ENCODE measurements around the gene RASA3. TPM values are rescaled to one million over a fixed set of nuclear protein-coding genes. Genes with fewer than 3 reads are reported as not detected.
"Not testable (repeated sequence)": the region's sequence is repeated elsewhere in the genome, so short reads cannot be mapped to it uniquely, and the experiment has no call there.

RASA3 gene
- total RNA-seq, 1 donor from 2014 or later = 25.4 TPM

GRCh38 chr13:114114006-114114640 lies 18.3 kb downstream of the RASA3 start:
- no peak for DNase-seq (ENCODE audit: low read depth in 2 of 2)

- not testable (repeated sequence) for DNase-seq (ENCODE audit: low read depth in 2 of 2)
Measured at GRCh38 chr13:114113395-114113794, 19.0 kb downstream of the RASA3 start.

- no peak for DNase-seq (ENCODE audit: low read depth in 2 of 2)
Measured at GRCh38 chr13:114112826-114113322, 19.5 kb downstream of the RASA3 start.

DNA sequence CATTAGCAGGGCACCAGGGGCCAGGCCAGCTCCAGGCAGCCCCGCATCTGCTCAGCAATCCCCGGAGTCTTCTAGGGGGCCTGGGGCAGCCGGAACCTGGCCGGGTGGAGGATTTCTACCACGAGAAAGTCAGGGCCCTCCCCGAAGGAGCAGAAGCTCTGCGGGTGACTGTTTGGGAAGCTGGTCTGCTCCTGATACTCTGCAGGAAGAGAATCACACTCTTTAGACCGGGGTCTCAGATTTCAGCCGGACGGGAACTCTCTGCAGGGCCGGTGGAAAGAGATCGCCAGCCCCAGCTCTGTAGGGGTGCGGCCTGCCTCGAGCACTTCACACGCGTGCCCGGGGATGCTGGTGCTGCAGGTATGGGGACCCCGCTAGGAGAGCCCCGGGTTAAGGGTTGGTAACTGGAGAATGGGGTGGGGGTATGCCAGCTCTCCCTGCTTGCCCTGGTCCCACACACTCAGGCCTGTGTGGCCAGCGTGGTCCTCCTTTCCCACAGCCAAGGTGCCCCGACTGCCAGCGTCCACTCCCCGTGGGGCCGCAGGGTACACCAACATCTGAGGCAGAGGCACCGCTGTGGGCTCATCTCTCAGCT lies 20.1 kb downstream of the RASA3 start:
- DNase-seq (ENCODE audit: low read depth in 2 of 2) = no peak

- DNase-seq (ENCODE audit: low read depth in 2 of 2) = no peak
Measured at GRCh38 chr13:114111577-114111976, 20.8 kb downstream of the RASA3 start.

DNA sequence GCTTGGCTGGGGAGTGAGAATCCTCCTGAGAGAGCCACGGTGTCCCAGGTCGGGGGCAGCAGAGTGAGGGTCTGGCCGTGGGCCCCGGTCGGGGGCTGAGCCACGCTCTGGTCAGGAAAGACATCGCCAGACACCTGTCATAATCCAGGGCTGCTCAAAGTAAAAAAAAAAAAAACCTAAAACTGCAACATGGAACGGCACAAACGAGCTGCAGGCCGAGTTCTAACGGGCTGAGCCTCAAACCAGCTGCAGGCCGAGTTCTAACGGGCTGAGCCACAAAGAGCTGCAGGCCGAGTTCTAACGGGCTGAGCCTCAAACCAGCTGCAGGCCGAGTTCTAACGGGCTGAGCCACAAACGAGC lies 21.6 kb downstream of the RASA3 start:
- not testable (repeated sequence) for DNase-seq (ENCODE audit: low read depth in 2 of 2)

- peak; percentile 85 to 89 for DNase-seq (ENCODE audit: low read depth in 2 of 2)
Measured at GRCh38 chr13:114110091-114110829, 22.2 kb downstream of the RASA3 start.

DNA sequence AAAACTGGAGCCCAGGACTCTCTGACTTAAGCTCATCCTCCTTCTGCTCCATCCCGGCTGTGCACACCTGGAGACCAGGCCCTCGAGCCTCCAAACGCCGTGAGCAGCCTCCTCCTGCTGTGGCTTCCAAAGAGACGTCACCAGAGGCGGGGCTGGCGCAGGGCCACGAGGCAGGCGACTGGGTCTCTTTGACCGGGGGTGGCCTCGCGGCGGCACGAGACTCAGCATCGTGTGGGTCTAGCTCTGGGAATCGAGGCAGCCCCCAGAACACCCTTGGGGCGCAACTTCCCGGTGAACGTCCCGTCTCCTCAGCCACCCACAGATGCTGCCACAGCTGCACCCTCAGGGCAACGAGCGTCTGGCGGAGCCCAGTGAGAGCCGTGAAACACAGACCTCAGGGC lies 22.8 kb downstream of the RASA3 start:
- DNase-seq (ENCODE audit: low read depth in 2 of 2) = no peak

DNA sequence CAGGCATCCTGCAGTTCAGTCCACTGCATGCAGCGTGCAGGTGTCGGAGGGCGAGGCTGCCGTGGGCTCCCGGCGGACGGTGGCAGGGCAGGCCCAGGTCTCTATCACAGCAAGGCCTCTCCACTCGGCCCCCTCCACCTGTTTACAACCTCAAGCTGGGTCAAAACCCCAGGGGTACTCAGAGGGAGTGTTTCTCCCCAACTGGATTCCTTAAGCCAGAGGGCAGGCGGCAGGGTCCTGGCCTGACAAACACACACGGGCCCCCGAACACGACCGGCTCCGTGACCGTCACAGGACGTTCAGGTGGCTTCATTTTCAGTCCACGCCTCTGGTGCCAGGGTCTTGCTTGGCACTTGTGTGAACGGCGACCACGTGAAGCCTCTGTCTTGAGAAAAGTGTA lies 23.5 kb downstream of the RASA3 start:
- no peak for DNase-seq (ENCODE audit: low read depth in 2 of 2)

- DNase-seq (ENCODE audit: low read depth in 2 of 2) = no peak
Measured at GRCh38 chr13:114108141-114108761, 24.2 kb downstream of the RASA3 start.

DNA sequence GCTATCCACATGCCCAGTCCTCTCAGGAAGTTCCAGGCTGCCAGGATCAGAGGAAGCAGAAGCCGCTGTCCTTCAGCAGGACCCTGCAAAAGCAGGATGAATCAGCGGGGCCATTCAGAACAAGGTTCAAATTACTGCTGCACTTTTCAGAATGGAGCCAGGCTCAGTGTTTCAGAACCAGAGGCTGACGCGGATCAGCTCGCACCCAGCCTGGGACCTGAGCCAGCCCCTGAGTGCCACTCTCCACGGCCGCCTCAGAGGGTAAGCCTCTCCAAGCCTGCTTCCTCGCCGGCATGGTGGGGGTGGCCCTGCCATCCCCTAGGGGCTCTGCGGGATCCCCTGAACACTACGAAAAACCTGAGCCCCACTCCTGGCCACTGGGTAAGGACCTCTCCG lies 24.7 kb downstream of the RASA3 start:
- peak; percentile 62 to 80 for DNase-seq (ENCODE audit: low read depth in 2 of 2)

DNA sequence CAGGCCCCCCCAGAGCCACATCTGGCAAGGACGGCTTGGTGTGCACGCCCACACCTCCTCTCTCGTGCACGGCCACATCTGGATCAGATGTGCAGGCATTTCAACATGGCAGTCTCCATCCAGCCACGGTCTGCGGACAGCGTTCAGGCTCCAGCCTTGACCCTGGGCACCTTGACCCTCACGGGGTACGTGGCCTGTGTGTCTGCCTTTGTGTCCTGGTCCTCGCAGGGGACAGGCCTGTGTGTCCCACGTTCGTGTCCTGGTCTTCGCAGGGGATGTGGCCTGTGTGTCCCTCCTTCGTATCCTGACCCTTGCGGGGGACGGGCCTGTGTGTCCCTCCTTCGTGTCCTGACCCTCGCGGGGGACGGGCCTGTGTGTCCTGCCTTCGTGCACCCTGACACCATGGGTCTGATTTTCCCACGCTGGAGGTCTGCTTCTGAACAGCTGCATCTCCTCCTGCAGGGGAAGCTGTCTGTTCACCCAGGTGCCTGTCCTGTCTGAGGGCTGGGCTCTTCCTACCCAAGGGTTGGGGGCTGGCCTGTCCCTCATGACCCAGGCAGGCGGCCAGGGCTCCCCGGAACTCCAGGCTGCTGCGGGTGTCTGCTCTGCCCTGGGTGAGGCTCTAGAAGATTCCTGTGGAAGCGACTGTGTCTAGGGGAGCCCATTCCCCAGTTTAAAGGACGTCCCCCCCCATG lies 25.3 kb downstream of the RASA3 start:
- no peak for DNase-seq (ENCODE audit: low read depth in 2 of 2)

- no peak for DNase-seq (ENCODE audit: low read depth in 2 of 2)
Measured at GRCh38 chr13:114106526-114106925, 25.9 kb downstream of the RASA3 start.

DNA sequence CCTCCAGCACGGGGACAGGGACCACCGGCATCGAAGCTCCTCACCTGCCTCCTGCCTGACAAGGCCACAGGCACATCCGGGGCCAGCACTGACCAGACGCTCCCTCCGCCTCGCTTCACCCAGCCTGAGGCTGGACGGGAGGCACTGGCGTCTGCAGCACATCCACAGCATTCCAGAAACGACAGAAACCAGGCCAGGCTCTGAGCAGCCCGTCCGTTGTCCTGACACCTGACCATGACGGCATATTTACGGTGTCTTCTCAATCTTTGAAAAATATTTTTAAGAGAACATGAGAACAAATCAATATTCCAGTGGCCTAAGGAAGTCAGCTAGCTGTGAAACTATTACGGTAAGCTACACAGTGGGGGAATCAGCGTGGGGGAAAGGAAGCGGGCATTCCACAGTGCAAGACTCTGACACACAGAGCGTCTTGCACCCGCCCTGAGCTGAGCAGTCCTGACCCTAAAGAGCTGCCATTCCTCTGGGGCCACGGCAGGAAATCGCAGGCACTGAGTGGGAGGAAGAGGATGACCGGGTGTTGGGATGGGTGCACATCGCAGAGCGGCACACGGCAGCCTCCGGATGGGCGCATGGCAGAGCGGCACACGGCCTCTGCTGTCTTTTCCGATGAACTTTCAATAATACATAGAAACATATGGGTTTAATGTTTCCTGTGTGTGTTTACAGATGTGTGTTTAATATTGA lies 26.8 kb downstream of the RASA3 start:
- DNase-seq (ENCODE audit: low read depth in 2 of 2) = no peak

DNA sequence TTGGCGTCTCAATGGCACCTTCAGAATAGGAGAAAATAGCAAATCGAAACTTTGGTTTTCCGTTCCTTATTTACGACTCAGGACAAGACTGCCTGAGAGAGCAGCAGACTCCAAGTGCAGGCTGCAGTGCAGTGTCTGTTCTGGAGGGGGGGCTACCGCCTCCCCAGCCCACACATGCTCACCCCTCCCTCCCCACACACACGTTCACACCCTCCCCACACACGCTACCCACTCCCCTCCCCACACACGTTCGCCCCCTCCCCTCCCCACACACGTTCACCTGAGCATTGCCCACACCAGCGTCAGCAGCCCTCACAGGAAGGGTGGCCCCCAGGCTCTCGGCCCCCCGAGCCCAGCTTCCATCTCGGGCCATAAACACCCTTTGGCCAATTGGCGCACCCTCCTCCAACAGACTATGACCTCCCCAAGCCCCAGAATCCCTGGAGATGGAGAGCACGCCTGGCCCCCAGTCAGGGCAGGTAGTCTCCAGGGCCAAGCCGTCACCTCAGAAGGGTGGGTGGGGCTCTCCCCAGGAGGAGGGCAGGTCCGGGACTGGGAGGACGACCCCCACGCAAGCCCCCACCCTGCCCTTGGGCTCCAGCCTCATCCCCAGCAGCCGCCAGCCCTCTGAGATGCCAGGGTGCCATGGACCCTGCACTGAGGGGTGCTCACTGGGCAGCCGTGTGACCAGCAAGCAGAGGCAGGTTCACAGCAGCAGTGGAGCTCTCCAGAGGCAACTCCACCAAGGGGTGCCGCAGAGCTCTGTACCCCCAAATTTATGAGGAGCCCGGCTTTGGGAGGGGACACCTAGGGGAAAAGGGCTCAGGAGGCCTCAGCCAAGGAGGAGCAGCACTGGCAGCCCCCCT lies 27.5 kb downstream of the RASA3 start:
- no peak for DNase-seq (ENCODE audit: low read depth in 2 of 2)

DNA sequence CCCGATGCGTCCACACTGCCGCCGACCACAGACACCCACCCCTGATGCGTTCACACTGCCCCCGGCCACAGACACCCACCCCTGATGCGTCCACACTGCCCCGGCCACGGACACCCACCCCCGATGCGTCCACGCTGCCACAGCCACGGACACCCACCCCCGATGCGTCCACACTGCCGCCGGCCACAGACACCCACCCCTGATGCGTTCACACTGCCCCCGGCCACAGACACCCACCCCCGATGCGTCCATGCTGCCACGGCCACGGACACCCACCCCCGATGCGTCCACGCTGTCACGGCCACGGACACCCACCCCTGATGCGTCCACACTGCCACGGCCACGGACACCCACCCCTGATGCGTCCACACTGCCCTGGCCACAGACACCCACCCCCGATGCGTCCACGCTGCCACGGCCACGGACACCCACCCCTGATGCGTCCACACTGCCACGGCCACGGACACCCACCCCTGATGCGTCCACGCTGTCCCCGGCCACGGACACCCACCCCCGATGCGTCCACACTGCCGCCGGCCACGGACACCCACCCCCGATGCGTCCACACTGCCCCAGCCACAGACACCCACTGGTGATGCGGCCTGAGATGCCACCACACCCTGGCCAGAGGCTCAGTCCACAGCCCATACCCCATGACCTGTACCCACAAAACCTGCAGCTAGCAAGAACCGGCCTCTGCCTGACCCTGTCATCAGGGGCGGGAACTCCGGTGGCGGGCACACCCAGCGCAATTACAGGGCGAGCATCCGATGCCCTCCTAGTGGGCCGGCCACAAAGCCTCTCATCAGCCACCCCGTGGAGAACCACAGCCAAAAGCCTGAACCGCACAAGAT lies 28.4 kb downstream of the RASA3 start:
- DNase-seq (ENCODE audit: low read depth in 2 of 2) = no peak

DNA sequence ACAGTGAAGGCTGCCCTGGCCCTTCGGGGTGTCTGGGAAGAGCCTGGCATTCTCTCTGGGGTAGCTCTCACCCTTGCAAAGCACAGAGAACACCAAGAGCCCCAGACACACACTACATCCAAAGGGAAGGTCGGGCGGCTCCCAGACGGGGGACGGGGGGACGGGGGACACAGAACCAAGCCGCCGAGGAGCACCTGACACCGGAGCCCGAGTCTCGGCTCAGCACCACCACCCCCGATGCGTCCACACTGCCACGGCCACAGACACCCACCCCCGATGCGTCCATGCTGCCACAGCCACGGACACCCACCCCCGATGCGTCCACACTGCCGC lies 29.2 kb downstream of the RASA3 start:
- DNase-seq (ENCODE audit: low read depth in 2 of 2) = not testable (repeated sequence)

GRCh38 chr13:114102521-114103288 lies 29.7 kb downstream of the RASA3 start:
- no peak for DNase-seq (ENCODE audit: low read depth in 2 of 2)

DNA sequence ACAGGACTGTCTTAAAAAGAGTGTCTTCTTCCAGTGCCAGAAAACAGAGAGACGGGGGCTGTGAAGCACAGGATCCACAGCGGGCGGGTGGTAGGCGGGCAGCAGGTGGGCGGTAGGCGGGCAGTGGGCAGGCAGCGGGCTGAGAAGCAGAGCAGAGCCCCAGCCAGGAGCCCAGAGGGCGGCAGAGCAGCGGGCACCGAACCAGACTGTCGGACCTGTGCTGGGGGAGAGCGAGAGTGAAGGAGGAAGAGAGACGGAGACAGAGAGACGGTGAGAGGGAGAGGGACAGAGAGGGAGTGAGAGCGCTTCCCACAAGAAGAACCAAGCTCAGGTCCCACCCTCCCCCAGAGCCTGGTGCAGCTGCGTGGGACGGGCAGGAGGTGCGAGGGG lies 30.3 kb downstream of the RASA3 start:
- no peak for DNase-seq (ENCODE audit: low read depth in 2 of 2)

Data from lung microvascular endothelial cell (primary cell).